IPS DF 4.7 (cell line): Measurements from ENCODE around the gene DPYD.

ENCODE experiments used
- DNase-seq: peaks from one replicate; pipeline ENCODE4 v3.0.0-alpha.2; 2013; ENCODE audit warnings: low spot score; ENCODE audit errors: extremely low read depth

The DPYD gene

DNA sequence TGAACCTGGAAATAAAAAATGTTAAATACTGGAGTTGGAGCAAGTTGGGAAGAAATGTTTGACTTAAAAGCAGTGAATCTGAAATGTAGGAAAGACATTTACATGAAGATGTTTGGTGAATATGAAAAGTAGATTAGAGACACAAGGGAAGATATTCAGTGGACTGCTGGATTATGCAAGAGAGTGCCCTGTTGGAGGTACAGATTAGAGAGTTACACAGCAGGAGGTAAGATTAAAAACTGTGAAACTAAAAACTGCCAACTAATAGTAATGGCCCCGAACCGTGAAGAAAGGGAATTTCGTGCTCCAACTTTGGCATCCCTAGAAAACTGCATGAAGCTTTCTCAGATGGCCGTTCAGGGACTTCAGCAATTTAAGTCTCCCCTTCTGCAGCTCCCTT is 375.4 kb downstream of the DPYD start:
- DNase-seq: no peak

- no peak for DNase-seq
Measured at GRCh38 chr1:97540346-97540888, 380.4 kb downstream of the DPYD start.

DNA sequence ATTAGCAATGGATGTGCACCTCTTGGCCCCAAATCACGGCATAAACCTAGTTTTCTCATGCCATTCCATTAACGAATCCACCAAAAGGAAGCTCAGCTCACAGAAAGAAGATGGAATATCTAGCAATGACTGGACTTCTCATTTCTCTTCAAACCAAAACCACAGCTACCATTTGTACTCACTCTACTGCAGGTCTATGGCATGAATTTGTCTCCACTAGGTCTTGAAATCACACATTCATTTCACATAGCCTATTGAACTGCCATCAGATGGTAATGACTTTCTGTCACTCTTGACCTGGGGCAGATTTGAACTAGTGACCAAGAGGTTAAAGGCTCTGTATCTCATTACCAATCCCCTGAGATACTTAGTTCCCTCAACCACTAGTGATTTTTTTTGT is 382.7 kb downstream of the DPYD start:
- no peak for DNase-seq

DNA sequence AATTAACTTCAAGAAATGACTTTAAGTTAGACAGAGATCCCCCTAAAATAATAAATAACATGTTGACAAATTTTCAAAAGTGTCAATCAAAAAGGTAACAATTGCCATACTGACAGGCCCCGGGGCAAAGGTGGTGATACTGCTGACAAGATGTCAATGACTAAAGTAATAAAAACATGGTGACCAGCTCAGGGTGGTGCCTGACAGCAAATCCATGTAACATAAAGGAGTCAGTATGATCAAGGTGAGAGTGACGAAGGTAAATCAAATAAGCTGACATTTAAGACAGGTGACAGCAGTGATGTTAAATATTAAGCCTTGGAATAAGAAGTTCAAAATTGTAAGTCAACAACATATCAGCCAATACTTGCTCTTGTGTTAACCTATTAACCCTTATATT is 387.5 kb downstream of the DPYD start:
- DNase-seq: no peak

DNA sequence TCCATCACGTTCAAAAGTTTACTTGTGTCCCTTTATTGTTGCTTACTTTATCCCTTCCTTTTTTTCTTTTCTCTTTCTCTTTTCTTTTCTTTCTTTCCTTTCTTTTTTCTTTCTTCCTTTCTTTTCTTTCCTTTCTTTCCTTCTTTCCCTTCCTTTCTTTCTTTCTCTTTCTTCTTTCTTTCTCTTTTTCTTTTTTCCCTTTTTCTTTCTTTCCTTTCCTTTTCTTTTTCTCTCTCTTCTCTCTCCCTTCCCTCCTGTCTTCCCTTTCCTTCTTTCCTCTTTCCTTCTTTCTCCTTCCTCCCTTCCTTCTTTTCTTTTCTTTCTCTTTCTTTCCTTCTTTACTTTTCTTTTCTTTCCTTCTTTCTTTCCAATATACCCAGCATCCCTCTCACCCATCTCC is 391.2 kb downstream of the DPYD start:
- DNase-seq: no peak

DNA sequence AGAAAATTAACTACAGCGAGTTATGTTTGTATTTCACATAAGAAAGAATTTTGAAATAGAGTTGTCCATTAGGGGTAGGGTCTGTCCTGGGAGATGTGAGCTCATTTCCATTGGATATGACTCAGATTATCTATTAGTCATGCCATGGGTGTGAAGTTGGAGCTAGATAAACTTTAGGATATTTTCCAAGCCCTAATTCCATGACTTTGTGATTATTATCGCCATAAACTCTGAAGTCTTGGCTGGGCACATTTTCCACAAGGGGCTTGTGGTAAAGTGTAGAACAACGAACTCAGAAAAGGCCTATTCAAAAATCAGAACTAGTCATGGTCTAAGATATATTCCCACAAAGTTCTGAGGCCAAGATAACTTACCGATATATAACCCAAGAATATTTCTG is 396.6 kb downstream of the DPYD start:
- DNase-seq: no peak

GRCh38 chr1:97516588-97516987 is 404.2 kb downstream of the DPYD start:
- DNase-seq: no peak

GRCh38 chr1:97508653-97509218 is 412.1 kb downstream of the DPYD start:
- DNase-seq: no peak

- no peak for DNase-seq
Measured at GRCh38 chr1:97507863-97508262, 413.0 kb downstream of the DPYD start.

- no peak for DNase-seq
Measured at GRCh38 chr1:97506368-97506767, 414.5 kb downstream of the DPYD start.

- DNase-seq: no peak
Measured at GRCh38 chr1:97505816-97506215, 415.0 kb downstream of the DPYD start.

GRCh38 chr1:97505289-97505688 is 415.5 kb downstream of the DPYD start:
- no peak for DNase-seq

DNA sequence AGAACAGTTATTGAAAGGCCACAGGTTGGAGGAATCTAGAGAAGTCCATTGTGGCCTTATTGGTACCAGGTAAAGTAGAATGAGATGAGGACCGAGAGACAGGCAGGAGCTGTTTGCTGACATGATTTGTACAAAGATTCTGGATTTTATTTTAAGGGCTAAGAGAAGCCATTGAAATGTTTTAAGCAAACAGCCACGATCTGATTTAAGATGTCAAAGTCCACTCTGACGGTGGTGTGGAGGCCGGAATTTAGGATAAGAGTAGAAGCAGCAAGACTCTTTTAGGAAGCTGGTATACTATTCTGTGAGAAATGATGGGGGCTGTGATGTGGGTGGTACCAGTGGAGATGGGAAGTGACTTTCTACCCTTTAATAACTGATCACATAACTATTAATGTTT is 418.5 kb downstream of the DPYD start:
- DNase-seq: no peak

DNA sequence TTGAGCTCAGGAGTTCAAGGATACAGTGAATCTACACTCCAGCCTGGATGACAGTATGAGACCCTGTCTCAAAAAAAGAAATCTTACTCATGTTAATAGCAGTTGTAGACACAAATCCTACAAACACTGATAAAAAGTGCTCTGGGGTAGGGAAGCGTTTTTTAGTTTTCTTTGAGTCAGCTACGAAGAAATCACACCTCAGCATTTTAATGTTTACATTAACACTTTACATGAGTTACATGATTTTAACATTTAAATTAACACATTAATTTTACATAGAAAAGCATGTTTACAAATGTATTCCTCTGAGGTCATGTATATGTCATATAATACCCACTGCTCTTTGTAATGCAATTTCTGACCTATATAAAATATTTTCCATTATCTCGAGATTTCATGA is 419.2 kb downstream of the DPYD start:
- no peak for DNase-seq

GRCh38 chr1:97500760-97501159 is 420.1 kb downstream of the DPYD start:
- no peak for DNase-seq

DNA sequence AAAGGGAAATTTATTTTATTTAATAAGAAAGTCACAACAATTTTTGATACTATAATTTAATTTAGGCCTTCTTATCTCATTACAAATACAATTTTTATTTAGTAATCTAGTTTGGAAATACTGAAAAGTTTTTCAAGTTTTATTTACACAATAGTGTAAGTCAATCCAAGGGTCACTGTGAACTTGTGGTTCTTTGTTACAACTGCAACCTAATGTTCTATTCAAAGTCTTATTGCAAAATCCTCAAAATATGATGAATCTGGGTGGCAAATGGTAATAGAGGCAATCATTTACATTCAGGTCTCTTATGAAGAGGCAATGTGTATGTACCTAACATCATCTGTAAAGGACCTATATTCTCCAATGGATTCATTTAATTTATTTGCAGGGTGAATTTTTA is 421.2 kb downstream of the DPYD start:
- DNase-seq: no peak

GRCh38 chr1:97489834-97490233 is 431.0 kb downstream of the DPYD start:
- DNase-seq: no peak

- no peak for DNase-seq
Measured at GRCh38 chr1:97488530-97488929, 432.3 kb downstream of the DPYD start.

GRCh38 chr1:97482022-97482421 is 438.8 kb downstream of the DPYD start:
- DNase-seq: no peak

- DNase-seq: no peak
Measured at GRCh38 chr1:97467445-97467844, 453.4 kb downstream of the DPYD start.

- DNase-seq: no peak
Measured at GRCh38 chr1:97464305-97464704, 456.5 kb downstream of the DPYD start.

DNA sequence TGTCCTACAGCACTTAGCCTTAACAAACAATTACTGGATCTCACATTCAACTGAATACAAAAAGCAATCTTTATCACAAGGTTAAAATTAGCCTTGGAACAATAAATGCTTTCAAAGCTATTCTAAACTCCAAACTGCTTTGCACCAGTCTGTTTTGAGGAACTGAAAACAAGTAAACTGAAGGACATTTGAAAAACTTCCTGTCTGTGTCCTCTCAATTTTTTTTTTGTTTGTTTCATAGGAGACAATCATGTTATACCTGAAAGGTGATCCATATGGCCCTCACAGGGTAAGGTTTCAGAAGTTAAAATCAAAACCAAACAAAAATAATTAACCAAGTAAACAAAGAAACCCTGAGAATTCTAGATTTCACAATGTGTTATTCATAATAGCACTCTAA is 459.1 kb downstream of the DPYD start:
- DNase-seq: no peak

DNA sequence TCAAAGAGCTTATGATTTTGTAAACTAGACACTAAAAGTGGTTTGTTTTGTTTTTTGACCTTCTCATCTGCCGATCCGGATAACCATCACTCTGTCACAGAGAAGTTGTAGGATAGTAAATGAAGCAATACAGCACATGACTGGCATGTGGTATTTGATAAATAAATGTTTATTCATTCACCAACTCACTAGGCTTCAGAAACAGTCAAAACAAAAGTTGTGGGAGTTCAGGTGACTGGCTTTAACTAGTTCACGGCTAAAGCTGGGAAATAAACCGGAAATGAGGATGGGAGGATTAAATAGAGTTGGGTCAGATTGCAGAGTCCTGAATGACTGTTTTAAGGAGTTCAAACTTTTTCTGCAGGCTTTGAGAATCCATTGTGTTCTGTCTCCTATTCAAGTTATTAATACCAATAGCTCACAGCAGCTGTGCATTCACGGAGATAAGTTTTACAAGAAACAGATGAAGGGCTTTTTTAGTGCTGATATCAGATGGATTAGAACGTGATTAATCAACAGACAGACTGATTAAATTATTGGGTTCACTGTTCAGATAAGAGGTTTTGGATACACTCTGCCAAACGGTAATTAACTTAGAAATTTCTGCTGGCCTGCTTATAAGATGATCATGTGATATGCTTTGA is 463.3 kb downstream of the DPYD start:
- DNase-seq: no peak
